HUES64 (cell line): Measurements from ENCODE around the gene ARHGAP42.

Source experiments
- H3K27ac ChIP-seq: 2 replicates; pipeline ENCODE4 v1.7.0; 2013; ENCODE audit warnings: low read depth, low read length, inconsistent platforms
- H3K27me3 ChIP-seq: 2 replicates; pipeline ENCODE4 v1.6.1; 2013; ENCODE audit warnings: mild to moderate bottlenecking, low read length; ENCODE audit not compliant: insufficient read depth
- H3K36me3 ChIP-seq: 2 replicates; pipeline ENCODE4 v1.6.1; 2013; ENCODE audit warnings: mild to moderate bottlenecking, low read length; ENCODE audit not compliant: insufficient read depth
- H3K4me1 ChIP-seq: 2 replicates; pipeline ENCODE4 v1.6.1; 2013; ENCODE audit warnings: mild to moderate bottlenecking, low read length, moderate library complexity; ENCODE audit not compliant: insufficient read depth
- H3K4me3 ChIP-seq: 2 replicates; pipeline ENCODE4 v1.5.1; 2013; ENCODE audit warnings: mild to moderate bottlenecking, low read length, moderate library complexity
- H3K9ac ChIP-seq: 2 replicates; pipeline ENCODE4 v1.6.1; 2013; ENCODE audit warnings: mild to moderate bottlenecking, low read depth, low read length
- H3K9me3 ChIP-seq: 2 replicates; pipeline ENCODE4 v1.6.1; 2013; ENCODE audit warnings: low read depth, low read length; ENCODE audit not compliant: insufficient read depth
- WGBS: fragments of 150-250, 120-280 bp; methylation state at CpG from one replicate; pipeline ENCODE4 v1.1.7; 2013; ENCODE audit warnings: missing lambda C conversion rate; 5-methylcytosine and 5-hydroxymethylcytosine counted together

Gene ARHGAP42

GRCh38 chr11:101034076-101034475 is 347.0 kb downstream of the ARHGAP42 start:
- Histone ChIP-seq H3K27me3 (no peaks in the 10 kb centered on the region), H3K9ac (no peak overlapping the region), H3K4me3 (no peak overlapping the region), H3K4me1 (no peaks in the 10 kb centered on the region), H3K36me3 (no peaks in the 10 kb centered on the region), H3K9me3 (no peaks in the 10 kb centered on the region), H3K27ac (no peak overlapping the region)
- WGBS, result 94% methylated on average over 4 of the region's 4 CpGs

DNA sequence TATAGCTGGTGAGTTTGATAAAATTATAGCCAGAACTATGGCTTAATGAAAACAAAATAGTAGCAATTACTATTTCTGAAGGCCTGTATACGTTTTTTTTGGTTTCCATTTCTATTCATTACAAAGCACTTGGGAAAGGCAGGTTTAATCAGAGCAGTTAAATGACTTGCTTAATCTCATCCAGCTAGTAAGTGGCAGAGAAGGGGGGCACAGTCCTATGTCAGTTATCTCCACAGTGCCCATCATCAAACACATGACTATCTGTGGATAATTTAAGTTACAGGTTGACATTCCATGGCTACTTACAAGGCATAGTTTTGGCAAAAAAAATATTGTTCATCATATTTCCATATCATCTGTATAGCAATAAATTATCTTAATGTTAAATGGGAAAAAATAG is 348.8 kb downstream of the ARHGAP42 start:
- Histone ChIP-seq H3K4me3 (no peak overlapping the region), H3K9ac (no peak overlapping the region), H3K27me3 (no peaks in the 10 kb centered on the region), H3K36me3 (no peaks in the 10 kb centered on the region), H3K27ac (no peak overlapping the region), H3K9me3 (no peaks in the 10 kb centered on the region), H3K4me1 (no peaks in the 10 kb centered on the region)
- 90% methylated on average over 1 of the region's 1 CpG for WGBS
